PFSK-1 (cell line): ENCODE data around the gene RMDN3.

Experiments used
- SIN3A ChIP-seq: IDR thresholded peaks from 2 replicates; pipeline ENCODE4 v1.6.1; 2012; ENCODE audit warnings: mild to moderate bottlenecking, low read length, moderate library complexity, borderline replicate concordance; ENCODE audit not compliant: insufficient read depth
- TF ChIP-seq, protein P1 (sequence below), 2 experiments: IDR thresholded peaks; 2 replicates each; pipeline versions ENCODE4 v1.6.1 to v1.8.0; 2011 to 2012; ENCODE audit warnings: low read depth in 2 of 2, low read length in 2 of 2, control low read depth in 1 of 2, inconsistent platforms in 1 of 2, mild to moderate bottlenecking in 1 of 2, moderate library complexity in 1 of 2; ENCODE audit not compliant: insufficient read depth in 1 of 2

DNA sequence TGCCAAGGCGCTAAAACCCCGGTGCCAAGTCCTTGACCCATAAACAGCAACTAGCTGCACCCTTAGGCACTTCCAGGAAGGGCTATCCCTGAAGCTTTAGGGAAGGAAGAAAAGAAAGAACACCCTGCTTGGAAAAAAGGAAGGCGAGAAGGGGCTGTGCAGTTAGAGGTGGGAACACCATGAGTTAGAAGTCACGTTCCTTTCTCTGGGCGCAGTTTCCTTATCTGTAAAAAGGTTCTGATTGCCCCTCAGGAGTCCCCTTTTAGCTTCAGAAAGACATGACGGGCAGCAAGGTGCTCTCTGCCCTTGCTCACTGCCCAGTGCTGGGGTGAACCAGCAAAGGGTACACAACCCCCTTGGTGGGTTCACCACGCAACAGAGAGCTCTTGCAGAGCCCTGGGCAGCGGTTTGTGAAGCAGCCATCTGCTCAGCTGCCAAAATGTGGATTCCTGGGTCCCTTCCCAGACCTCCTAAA, 9.6 kb upstream of the RMDN3 start:
- TF ChIP-seq, protein P1, sequence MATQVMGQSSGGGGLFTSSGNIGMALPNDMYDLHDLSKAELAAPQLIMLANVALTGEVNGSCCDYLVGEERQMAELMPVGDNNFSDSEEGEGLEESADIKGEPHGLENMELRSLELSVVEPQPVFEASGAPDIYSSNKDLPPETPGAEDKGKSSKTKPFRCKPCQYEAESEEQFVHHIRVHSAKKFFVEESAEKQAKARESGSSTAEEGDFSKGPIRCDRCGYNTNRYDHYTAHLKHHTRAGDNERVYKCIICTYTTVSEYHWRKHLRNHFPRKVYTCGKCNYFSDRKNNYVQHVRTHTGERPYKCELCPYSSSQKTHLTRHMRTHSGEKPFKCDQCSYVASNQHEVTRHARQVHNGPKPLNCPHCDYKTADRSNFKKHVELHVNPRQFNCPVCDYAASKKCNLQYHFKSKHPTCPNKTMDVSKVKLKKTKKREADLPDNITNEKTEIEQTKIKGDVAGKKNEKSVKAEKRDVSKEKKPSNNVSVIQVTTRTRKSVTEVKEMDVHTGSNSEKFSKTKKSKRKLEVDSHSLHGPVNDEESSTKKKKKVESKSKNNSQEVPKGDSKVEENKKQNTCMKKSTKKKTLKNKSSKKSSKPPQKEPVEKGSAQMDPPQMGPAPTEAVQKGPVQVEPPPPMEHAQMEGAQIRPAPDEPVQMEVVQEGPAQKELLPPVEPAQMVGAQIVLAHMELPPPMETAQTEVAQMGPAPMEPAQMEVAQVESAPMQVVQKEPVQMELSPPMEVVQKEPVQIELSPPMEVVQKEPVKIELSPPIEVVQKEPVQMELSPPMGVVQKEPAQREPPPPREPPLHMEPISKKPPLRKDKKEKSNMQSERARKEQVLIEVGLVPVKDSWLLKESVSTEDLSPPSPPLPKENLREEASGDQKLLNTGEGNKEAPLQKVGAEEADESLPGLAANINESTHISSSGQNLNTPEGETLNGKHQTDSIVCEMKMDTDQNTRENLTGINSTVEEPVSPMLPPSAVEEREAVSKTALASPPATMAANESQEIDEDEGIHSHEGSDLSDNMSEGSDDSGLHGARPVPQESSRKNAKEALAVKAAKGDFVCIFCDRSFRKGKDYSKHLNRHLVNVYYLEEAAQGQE (IDR thresholded peaks at IDR 0.05; ENCODE audit: insufficient read depth in 1 of 2, low read depth in 2 of 2, low read length in 2 of 2): no peak
- TF ChIP-seq SIN3A: no peak
